Tibial nerve (tissue), 4 donors: ENCODE measurements around the gene LPCAT2. TPM values are rescaled to one million over a fixed set of nuclear protein-coding genes. Genes with fewer than 3 reads are reported as not detected.
A peak's percentile ranks its signal among the peaks of the same experiment; 100 is the strongest.

Experiments
- DNase-seq, 2 donors: peaks; one replicate each; pipeline ENCODE4 v3.0.0-alpha.2; 2019; ENCODE audit warnings: low spot score in 2 of 2
- H3K27ac ChIP-seq, 4 donors: fragments of 200-600 bp; sonication (generic) in 3 of 4; one replicate each; pipeline ENCODE4 v1.5.1; 2017 to 2019; ENCODE audit warnings: mild to moderate bottlenecking in 1 of 4
- H3K27me3 ChIP-seq, 2 donors: fragments of 200-600 bp; sonication (generic) in 1 of 2; one replicate each; pipeline versions ENCODE4 v1.5.1 to v1.6.0; 2017 to 2019
- H3K36me3 ChIP-seq, 3 donors: fragments of 200-600 bp; sonication (generic); one replicate each; pipeline ENCODE4 v1.5.1; 2018 to 2019
- H3K4me1 ChIP-seq, 4 donors: fragments of 200-600 bp; sonication (generic) in 3 of 4; one replicate each; pipeline ENCODE4 v1.5.1; 2017 to 2019
- H3K4me3 ChIP-seq, 4 donors: fragments of 200-600 bp; sonication (generic) in 3 of 4; one replicate each; pipeline ENCODE4 v1.5.1; 2017 to 2019; ENCODE audit warnings: mild to moderate bottlenecking in 1 of 4, moderate library complexity in 1 of 4
- H3K9me3 ChIP-seq, 4 donors: fragments of 200-600 bp; sonication (generic) in 3 of 4; one replicate each; pipeline ENCODE4 v1.5.1; 2017 to 2019
- CTCF ChIP-seq, 5 experiments: fragments of 200-600 bp in 3 of 5; fragments of 450-650 bp in 2 of 5; sonication (generic) in 3 of 5; IDR thresholded peaks; one replicate each; pipeline ENCODE4 v1.5.1; 2016 to 2019; ENCODE audit warnings: antibody characterized with exemption in 5 of 5, mild to moderate bottlenecking in 3 of 5, moderate library complexity in 2 of 5
- EP300 ChIP-seq, 2 donors: sonication (generic); formaldehyde crosslinking; IDR thresholded peaks; one replicate each; pipeline ENCODE4 v1.6.1; 2017; ENCODE audit warnings: antibody characterized with exemption in 2 of 2, mild to moderate bottlenecking in 1 of 2
- POLR2A ChIP-seq, 2 donors: fragments of 450-650 bp; IDR thresholded peaks; one replicate each; pipeline ENCODE4 v1.6.1; 2017; ENCODE audit warnings: antibody characterized with exemption in 2 of 2, mild to moderate bottlenecking in 2 of 2, moderate library complexity in 2 of 2
- WGBS, 2 donors: methylation state at CpG; one replicate each; pipeline ENCODE4 v1.1.5; 2018; 5-methylcytosine and 5-hydroxymethylcytosine counted together
- total RNA-seq, 4 donors: library from RNA; depleted of rRNA; stranded (reverse); fragments of >200 nt; gene quantifications; one replicate each; pipeline ENCODE4 v1.1.0, GENCODE V29; 2016

The LPCAT2 gene
- total RNA-seq, 4 donors from 2014 or later: 14.9 to 33.4 (median 24.0) TPM

- Histone ChIP-seq H3K27ac (no peak overlapping the region), H3K27me3 (no peaks in the 10 kb centered on the region), H3K4me1 (peaks cover 0 to 5% (median 0%) of the 10 kb centered on the region in 4 donors), H3K4me3 (no peak overlapping the region), H3K9me3 (peaks cover 0 to 22% (median 0%) of the 10 kb centered on the region in 4 donors), H3K36me3 (no peaks in the 10 kb centered on the region)
- no peak for TF ChIP-seq CTCF (IDR thresholded peaks at IDR 0.05)
- no peak for TF ChIP-seq POLR2A (IDR thresholded peaks at IDR 0.05)
- no peak for TF ChIP-seq EP300 (IDR thresholded peaks at IDR 0.05)
- no peak for DNase-seq
- WGBS, 2 donors: 97 to 100% methylated on average over 1 of the region's 1 CpG
Measured at GRCh38 chr16:55515111-55515510, 6.2 kb downstream of the LPCAT2 start.

DNA sequence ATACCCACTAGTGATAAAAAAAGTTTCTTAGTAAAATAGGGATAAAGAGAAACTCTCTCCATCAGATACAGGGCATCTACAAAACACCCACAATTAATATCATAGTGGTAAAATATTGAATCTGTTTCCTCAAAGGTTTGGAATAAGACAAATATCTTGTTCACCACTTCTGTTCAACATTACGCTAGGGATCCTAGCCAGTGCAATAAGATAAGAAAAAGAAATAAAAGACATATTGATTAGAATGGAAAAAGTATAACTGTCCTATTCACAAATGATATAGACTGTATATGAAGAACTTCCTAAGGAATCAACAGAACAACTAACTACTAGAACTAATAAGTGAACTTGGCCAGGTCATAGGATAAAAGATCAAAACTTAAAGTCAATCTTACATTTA is 12.9 kb downstream of the LPCAT2 start:
- peaks cover 0 to 19% (median 0%) of the 10 kb centered on the region in 4 donors for H3K4me1 ChIP-seq
- no peak for TF ChIP-seq CTCF (IDR thresholded peaks at IDR 0.05)
- TF ChIP-seq POLR2A (IDR thresholded peaks at IDR 0.05): no peak
- no peak for TF ChIP-seq EP300 (IDR thresholded peaks at IDR 0.05)
- peaks cover 0 to 14% (median 0%) of the 10 kb centered on the region in 3 donors for H3K36me3 ChIP-seq
- no peak overlapping the region for H3K4me3 ChIP-seq
- DNase-seq: no peak
- H3K9me3 ChIP-seq: peaks cover 0 to 15% (median 0%) of the 10 kb centered on the region in 4 donors
- 43 to 94% methylated on average over 1 of the region's 1 CpG for WGBS, 2 donors
- H3K27ac ChIP-seq: no peak overlapping the region
- no peaks in the 10 kb centered on the region for H3K27me3 ChIP-seq

GRCh38 chr16:55526441-55526840 is 17.6 kb downstream of the LPCAT2 start:
- Histone ChIP-seq H3K9me3 (peaks cover 0 to 9% (median 0%) of the 10 kb centered on the region in 4 donors), H3K4me1 (peaks cover 0 to 21% (median 0%) of the 10 kb centered on the region in 4 donors), H3K27ac (peak overlapping the region in 2 of 4 donors; percentile 14 to 20), H3K27me3 (no peaks in the 10 kb centered on the region), H3K4me3 (no peak overlapping the region), H3K36me3 (peaks cover 0 to 10% (median 0%) of the 10 kb centered on the region in 3 donors)
- DNase-seq: no peak
- WGBS, 2 donors: 12 to 15% methylated on average over 2 of the region's 2 CpGs
- TF ChIP-seq POLR2A (IDR thresholded peaks at IDR 0.05): no peak
- no peak for TF ChIP-seq CTCF (IDR thresholded peaks at IDR 0.05)
- TF ChIP-seq EP300 (IDR thresholded peaks at IDR 0.05): no peak

DNA sequence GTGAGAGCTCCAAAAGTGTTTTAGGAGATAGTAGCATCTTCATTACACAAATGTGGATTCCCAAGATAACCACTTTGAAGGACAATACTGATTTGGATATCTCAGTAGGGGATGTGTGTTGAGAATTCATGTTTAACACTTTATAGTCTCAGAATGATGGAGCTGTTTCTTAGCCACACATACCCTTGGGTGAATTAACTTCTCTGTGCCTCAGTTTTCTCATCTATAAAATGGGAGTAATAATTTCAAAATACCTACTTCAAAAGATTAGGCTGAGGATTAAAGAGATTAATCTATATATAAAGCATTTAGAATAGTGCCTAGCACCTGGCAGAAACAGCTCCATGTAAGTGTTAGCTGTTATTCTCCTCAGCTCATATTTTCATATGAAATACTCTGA is 19.0 kb downstream of the LPCAT2 start:
- peaks cover 0 to 21% (median 0%) of the 10 kb centered on the region in 4 donors for H3K4me1 ChIP-seq
- no peaks in the 10 kb centered on the region for H3K36me3 ChIP-seq
- H3K9me3 ChIP-seq: no peaks in the 10 kb centered on the region
- no peak for TF ChIP-seq CTCF (IDR thresholded peaks at IDR 0.05)
- TF ChIP-seq EP300 (IDR thresholded peaks at IDR 0.05): no peak
- no peak for TF ChIP-seq POLR2A (IDR thresholded peaks at IDR 0.05)
- H3K27ac ChIP-seq: peak overlapping the region in 1 of 4 donors; percentile 54
- H3K27me3 ChIP-seq: no peaks in the 10 kb centered on the region
- DNase-seq: no peak
- no peak overlapping the region for H3K4me3 ChIP-seq

DNA sequence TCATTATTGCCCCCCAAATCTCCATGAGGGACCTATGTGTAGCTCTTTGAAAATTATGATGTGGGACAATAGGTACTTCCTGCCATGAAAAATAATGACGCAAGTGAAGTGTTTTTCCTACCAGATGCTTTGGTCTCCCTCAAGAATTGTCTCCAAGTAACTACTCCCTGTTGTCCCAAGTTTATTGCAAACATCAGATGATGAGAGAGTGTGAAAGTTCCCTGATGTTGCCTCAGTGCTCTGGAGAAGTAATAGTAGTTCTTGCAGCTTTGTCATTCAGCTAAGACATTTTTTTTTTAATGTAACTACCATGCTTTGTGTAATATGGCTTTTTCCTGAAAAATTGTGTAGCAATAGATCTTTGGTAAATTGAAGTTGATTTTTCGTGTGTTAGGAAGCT is 20.1 kb downstream of the LPCAT2 start:
- Histone ChIP-seq H3K27ac (peak overlapping the region in 1 of 4 donors; percentile 54), H3K4me1 (peaks cover 0 to 21% (median 0%) of the 10 kb centered on the region in 4 donors), H3K36me3 (no peaks in the 10 kb centered on the region), H3K27me3 (no peaks in the 10 kb centered on the region), H3K9me3 (no peaks in the 10 kb centered on the region), H3K4me3 (no peak overlapping the region)
- TF ChIP-seq EP300 (IDR thresholded peaks at IDR 0.05) (peak in 1 of 2 donors; percentile 58), POLR2A (IDR thresholded peaks at IDR 0.05) (no peak), CTCF (IDR thresholded peaks at IDR 0.05) (no peak)
- WGBS, 2 donors: 62 to 70% methylated on average over 2 of the region's 2 CpGs
- DNase-seq: no peak
